ENCODE results near the gene TTBK2. TPM values are rescaled to one million over a fixed set of nuclear protein-coding genes. Genes with fewer than 3 reads are reported as not detected.

The TTBK2 gene
- total RNA-seq, 1 donor from 2014 or later: 10.6 TPM

GRCh38 chr15:42729409-42729808, 191.2 kb downstream of the TTBK2 start:
- intact Hi-C loops (cut with micrococcal nuclease): no loop called here

- intact Hi-C loops (cut with micrococcal nuclease): no loop called here
These were observed 191.6 kb downstream of the TTBK2 start for GRCh38 chr15:42728972-42729371.

GRCh38 chr15:42728560-42728959, 192.0 kb downstream of the TTBK2 start:
- intact Hi-C loops (cut with micrococcal nuclease): no loop called here

- intact Hi-C loops (cut with micrococcal nuclease): no loop called here
These were observed 192.7 kb downstream of the TTBK2 start for GRCh38 chr15:42727750-42728381.

GRCh38 chr15:42726114-42726513, 194.5 kb downstream of the TTBK2 start:
- intact Hi-C loops (cut with micrococcal nuclease): no loop called here

- intact Hi-C loops (cut with micrococcal nuclease): no loop called here
These were observed 195.2 kb downstream of the TTBK2 start for GRCh38 chr15:42725331-42725903.

GRCh38 chr15:42724276-42724675, 196.3 kb downstream of the TTBK2 start:
- intact Hi-C loops (cut with micrococcal nuclease): no loop called here

GRCh38 chr15:42723068-42723467, 197.5 kb downstream of the TTBK2 start:
- intact Hi-C loops (cut with micrococcal nuclease): no loop called here

- intact Hi-C loops (cut with micrococcal nuclease): no loop called here
These were observed 198.7 kb downstream of the TTBK2 start for GRCh38 chr15:42721916-42722315.

GRCh38 chr15:42721016-42721415, 199.6 kb downstream of the TTBK2 start:
- intact Hi-C loops (cut with micrococcal nuclease): no loop called here

- intact Hi-C loops (cut with micrococcal nuclease): no loop called here
These were observed 200.5 kb downstream of the TTBK2 start for GRCh38 chr15:42720071-42720470.

GRCh38 chr15:42719043-42719442, 201.5 kb downstream of the TTBK2 start:
- intact Hi-C loops (cut with micrococcal nuclease): no loop called here

- intact Hi-C loops (cut with micrococcal nuclease): no loop called here
These were observed 204.0 kb downstream of the TTBK2 start for GRCh38 chr15:42716626-42717025.

GRCh38 chr15:42716125-42716524, 204.5 kb downstream of the TTBK2 start:
- intact Hi-C loops (cut with micrococcal nuclease): no loop called here

GRCh38 chr15:42712584-42712983, 208.0 kb downstream of the TTBK2 start:
- intact Hi-C loops (cut with micrococcal nuclease): no loop called here

GRCh38 chr15:42711746-42712145, 208.8 kb downstream of the TTBK2 start:
- intact Hi-C loops (cut with micrococcal nuclease): no loop called here

- intact Hi-C loops (cut with micrococcal nuclease): no loop called here
These were observed 209.9 kb downstream of the TTBK2 start for GRCh38 chr15:42710662-42711061.

- intact Hi-C loops (cut with micrococcal nuclease): loop anchor here (10.0 kb wide), 1 partner anchor 497 kb away; no protein-coding TSS in a partner anchor
These were observed 212.6 kb downstream of the TTBK2 start for GRCh38 chr15:42707873-42708544.

GRCh38 chr15:42707068-42707467, 213.5 kb downstream of the TTBK2 start:
- intact Hi-C loops (cut with micrococcal nuclease): loop anchor here (10.0 kb wide), 1 partner anchor 498 kb away; no protein-coding TSS in a partner anchor

- intact Hi-C loops (cut with micrococcal nuclease): loop anchor here (10.0 kb wide), 1 partner anchor 499 kb away; no protein-coding TSS in a partner anchor
These were observed 215.2 kb downstream of the TTBK2 start for GRCh38 chr15:42705336-42705735.

- intact Hi-C loops (cut with micrococcal nuclease): loop anchor here (1.0 to 10.0 kb wide), 2 partner anchors 222 to 500 kb away; no protein-coding TSS in a partner anchor
These were observed 216.1 kb downstream of the TTBK2 start for GRCh38 chr15:42704492-42704926.

GRCh38 chr15:42696626-42697025, 224.0 kb downstream of the TTBK2 start:
- intact Hi-C loops (cut with micrococcal nuclease): no loop called here
